ENCODE data around the gene SERPIND1.

The SERPIND1 gene

DNA sequence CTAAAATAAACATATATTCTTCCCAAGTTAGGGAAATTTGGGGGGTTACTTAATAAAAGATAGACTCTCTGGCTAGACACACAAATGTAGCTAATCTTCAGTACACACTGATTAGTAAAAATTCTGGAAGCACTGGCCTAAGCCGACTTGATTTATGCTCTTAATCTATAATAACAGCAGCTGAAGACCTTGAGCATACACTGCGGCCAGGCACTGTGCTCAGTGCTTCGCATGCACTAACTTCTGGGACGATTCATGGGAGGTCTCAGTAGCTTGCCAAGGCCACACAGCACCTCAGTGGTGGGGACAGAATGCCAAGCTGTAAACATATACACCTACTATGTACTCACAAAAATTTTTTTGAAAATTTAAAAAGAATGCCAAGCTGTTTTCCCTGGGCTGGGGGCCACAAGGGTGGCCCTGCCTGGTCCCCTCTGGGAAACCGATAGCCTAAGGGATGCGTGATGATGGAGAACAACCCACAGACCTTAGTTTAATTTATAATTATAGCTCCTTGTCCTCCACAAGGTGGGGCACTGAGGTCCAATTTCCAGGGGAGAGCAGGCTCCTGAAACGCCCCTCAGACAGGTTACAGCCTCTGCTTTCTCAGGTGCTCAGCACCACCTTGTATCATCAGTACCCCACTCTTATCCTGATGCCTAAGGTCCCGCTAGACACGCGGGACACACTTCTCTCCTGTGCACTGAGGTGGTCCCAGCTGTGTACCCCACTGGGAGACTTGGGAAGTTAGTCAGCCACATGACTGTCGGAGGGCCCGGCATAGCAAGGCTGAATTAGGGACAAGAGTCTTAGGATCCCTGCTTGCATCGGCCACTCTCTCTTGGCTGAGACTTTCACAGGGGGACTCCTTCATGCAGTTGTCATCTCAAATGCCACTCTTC is 20.1 kb downstream of the SERPIND1 start:
- no peak for DNase-seq

DNA sequence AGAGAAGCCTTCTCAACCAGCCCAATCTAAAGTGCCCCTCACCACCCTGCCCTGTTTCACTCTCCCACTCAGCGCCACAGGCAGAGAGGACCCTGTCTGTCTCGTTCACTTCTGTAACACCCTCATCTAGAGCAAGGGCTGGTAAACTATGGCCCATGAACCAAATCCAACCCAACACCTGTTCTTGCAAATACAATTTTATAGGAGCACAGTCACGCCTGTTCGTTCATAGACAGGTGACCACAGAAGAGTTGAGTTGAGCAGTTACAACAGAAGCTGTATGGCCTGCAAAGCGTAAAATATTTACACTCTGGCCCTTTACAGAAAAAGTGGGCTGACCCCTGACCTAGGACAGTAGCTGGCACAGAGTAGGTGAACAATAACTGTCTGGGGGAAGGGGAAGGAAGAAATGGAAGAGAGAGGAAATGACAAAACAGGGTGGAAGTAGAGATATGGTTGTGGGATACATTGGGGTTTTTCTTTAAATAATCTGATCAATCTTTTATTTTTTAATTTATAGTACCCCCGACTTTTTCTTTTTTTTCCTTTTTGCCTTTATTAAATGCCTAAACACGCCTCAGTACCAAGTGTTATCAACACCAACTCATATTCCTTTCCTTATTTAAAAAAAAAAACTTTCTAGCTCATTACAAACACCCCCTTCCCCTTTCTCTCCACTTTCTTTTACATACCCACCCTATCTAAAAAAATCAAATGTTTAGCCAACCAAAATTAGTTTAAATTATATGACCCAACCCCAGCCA is 20.9 kb downstream of the SERPIND1 start:
- DNase-seq, result no peak

DNA sequence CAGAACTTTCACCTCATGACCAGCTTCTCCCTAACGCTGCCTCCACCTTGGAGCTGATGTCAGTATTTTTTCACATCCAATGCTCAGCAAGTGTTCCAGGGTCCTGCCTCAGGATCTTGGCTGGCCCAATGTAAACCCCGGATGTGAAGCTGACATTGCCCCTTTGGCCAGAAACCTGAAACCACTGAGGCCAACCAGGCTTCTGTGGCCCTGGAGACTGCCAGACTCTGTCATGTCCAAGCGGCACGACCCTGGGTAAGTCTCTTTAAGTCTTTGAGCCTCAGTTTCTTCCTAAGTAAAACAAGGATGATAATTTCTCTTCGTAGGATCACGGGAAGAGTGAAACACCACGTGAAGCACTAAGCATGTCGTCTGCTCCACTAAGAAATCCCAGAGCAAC is 22.8 kb downstream of the SERPIND1 start:
- no peak for DNase-seq

DNA sequence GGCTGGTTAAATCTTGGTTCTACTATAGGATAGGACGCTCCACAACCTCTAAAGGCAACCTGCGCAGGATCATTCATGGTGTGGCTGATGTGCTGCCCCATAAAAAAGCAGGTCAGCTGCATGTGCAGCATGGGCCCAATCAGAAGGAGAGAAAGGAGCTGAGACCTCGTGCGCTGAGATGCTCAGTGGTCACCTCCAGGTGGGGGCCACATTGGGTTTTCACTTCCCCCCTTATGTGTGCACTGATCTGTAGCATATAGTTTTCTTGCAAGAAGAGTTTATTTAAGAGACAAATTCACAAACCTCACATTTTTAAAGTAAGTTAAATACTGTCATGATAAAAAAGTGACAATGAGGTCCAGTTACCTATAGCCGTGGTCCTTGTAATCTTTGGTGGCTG is 24.3 kb downstream of the SERPIND1 start:
- DNase-seq, result no peak

DNA sequence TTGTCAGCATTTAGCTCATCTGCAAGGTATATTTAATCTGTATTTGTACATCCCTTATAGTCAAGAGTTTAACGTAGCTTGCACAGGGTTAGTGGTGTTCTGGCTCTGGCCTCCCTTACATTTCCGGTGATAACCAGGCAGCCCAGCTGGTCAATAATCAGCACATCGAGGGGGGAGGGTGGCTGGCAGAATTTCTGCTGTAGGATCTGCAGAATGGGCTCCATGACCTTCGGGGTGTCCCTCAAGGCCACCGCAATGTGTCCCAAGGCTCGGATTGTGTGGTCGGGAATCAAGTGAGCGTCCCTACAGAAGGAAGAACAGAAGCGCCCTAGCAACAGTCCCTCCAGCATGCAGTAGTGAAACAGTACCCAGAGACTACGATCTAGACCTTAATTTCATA is 25.1 kb downstream of the SERPIND1 start:
- no peak for DNase-seq

DNA sequence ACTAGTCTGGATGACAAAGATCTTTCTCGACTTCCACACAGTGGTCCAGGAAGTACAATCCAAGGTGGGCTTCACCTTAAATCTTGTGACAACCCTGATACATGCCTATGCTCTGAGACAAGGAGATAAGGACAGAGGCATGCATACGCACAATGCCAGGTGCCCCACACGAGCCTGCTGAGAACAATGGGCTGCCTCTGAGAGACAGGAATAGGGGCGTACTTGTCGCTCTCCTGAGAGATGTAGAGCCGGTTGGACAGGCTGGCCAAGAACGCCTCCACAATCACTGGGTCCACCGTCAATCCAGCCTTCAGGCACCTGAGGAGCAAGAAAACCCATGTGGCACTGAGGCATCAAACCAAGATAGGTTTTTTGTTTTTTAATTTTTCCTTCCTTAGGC is 25.5 kb downstream of the SERPIND1 start:
- DNase-seq, result no peak

DNA sequence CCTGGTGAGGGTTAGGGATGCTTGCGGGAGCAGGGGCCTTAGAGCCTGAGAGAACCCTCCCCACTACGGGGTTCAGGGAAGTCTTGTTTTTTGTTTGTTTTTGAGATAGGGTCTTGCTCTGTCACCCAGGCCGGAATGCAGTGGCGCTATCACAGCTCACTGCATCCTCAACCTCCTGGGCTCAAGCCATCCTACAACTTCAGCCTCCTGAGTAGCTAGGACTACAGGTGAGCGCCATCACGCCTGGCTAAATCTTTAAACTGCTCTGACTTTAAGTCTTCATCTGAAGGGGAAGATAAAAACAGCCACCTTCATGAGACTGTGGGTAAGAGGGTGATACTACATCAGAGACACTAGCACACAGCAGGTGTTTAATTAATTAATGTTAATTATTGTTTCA is 28.5 kb downstream of the SERPIND1 start:
- no peak for DNase-seq

DNA sequence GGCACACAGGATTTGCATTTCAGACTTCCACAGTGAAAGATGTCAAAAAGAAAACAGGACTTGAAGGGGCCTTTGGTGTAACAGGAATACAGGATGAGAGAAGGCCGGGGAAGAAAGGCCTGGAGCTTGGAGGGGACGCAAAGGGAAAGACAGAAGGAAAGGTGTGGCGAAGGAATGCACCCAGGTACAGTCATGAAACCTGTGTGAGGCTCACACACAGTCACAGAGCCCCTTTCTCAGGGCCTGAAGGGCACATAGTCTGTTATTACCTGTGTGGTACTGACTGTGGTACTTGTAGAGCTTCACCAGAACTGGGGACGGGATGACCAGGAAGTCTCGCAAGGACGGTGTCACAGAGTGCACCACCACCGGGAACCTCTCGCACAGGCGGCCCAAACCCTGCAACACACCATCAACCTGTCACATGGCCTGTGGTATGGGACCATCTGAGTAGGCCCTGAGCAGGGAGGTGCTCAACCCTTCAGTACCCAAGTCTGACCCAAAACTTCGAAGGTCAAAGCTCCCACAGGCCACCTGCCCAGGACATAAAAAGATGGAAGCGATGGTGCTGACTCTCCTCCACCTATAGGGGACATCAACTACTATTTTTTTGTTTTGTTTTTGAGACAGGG is 29.1 kb downstream of the SERPIND1 start:
- no peak for DNase-seq

DNA sequence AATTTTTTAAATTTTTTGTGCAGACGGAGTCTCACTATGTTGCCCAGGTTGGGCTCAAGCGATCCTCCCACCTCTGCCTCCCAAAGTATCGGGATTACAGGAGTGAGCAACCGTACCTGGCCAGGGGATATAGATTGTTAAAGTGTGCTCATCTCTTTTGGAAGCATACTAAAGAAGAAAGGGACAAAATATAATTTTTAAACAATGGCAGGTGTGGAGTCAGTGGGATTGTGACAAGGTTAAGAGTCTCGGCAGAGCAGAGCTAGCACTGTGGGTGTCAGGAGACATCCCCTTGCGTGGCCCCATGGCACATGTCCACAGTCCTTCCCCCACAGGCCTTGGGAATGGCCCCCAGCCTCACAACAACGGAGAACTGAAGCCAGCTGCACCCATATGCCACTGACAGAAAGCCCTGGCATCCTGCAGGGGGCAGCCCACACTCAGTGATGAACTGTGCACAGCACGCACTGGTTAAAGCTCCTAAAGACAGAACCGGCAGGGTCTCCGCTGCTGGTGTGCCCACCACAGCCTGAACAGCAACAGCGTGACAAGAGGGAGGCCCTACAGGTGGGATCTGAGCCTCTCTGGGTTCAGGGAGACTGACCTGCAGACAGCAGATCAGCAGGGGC is 29.9 kb downstream of the SERPIND1 start:
- peak; percentile 48 for DNase-seq

DNA sequence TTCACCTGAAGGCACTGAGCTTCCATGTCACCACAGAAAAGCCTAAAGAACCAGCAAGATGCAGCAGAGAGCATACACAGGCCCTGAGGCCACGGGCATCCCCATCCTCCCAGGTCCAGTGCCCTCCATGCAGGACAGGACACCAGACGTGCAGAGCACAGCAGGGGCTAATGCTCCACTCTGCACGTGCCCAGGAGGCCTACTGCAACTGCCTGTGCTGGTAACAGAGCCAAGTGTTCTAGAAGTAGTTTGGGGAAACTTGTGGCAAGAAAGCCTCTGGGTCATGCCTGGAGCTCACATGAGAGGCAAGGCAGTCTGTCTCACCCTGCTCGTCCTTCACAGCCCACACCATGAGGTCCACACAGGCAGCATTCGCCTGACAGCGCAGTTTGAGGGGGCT is 30.7 kb downstream of the SERPIND1 start:
- no peak for DNase-seq

DNA sequence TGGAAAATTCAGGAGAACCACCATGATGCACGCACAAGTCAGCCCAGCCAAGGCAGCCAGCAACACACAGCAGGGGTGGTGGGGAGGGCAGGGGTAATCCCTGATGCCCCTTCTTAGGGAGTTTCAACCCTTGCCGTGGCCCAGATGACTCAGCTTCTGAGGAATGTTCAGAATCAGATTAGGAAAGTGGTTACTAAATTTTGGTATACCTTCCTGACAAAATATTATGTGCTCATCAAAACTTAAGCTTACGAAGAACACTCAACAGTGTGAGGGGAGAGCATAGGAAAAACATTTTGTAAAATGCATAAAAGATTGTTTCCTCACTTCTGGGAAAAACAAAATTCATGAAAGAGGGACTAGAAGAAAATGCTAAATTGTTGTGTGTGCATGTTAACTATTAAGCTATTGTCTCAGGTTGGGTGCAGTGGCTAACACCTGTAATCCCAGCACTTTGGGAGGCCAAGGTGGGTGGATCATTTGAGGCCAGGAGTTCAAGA is 32.1 kb downstream of the SERPIND1 start:
- DNase-seq, result no peak

DNA sequence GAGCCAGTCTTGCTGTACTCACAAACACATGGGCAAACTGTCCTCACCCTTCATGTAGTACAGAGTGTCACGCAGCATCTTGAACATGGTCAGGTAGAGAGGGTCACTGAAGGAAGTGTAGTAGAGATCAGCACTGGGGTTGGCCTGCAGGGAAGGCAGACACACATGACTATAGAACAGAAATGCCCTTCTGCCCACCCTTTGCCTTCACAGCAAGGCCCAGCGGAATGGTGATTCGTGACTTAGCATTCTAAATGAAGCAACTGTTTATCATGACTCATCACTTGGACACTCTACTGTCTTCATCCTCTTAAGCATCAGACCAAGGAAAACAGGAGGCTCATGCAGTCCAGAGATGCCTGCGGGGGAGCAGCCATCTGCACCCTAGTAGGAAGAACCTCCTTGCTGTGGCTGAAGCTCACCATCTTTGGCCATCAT is 33.4 kb downstream of the SERPIND1 start:
- DNase-seq, result no peak

DNA sequence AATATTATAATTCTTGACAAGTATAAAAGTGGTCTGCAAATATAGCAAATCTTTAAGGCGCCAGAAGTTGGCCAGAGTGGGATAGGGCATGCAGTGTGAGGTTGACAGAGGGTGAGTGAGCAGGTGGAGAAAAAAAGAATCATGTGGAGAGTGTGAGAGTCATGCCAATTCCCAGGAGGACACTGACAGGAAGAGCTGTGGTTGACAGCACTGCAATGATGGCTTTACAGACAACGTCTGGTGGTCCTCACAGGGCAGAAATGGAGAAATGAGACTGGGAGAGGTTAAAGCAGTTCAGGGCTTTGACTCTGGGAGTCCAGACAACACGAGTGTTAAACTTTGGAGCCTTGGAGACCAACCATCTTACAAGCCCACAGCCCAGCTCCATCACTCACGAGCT is 34.9 kb downstream of the SERPIND1 start:
- no peak for DNase-seq

DNA sequence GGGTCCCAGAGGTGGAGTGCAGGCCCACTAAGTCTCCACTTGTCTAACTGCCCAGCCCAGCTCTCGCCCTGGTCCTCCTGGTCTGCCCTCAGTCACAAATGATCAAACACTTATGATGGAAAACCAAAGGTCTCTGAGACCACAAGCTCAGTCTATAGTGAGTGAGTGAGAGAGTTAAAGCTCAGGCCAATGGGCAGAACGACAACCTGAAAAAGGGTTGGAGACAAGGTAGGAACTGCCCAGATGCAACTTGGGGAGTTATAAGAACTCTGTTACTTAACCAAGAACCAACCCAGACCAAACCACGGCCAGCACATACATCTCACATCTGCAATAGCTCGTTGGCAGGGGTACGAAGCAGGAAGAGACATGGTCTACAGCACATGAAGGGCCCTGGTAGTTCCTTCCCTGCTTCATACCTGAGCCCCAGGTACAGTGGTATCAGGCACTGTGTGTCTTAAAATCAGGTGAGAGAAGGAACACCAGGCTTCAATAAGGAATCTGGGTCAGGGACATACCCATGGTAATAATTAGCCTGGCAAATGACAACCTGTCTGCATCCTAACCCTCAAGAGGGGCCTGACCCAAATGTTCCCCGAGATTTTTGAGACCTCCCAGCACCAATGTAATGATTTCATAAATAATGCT is 35.7 kb downstream of the SERPIND1 start:
- no peak for DNase-seq

DNA sequence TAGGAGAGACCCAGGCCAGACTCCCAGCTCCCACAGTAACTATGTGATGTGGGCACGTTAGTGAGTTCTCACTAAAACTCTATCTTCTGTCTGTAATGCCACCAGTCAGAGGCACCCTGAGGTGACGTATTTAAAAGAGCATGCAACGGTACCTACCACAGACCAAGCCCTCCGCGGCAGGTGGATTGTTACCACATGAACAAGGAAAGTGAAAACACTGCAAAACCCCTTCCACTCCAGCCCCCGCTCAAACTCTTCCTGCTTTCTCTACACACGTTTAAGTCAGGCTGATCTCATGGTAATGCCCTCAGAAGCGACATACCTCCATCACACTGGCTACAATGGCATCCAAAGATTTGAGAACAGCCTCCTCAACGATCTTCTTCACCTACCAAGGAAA is 36.7 kb downstream of the SERPIND1 start:
- DNase-seq, result peak; percentile 13

DNA sequence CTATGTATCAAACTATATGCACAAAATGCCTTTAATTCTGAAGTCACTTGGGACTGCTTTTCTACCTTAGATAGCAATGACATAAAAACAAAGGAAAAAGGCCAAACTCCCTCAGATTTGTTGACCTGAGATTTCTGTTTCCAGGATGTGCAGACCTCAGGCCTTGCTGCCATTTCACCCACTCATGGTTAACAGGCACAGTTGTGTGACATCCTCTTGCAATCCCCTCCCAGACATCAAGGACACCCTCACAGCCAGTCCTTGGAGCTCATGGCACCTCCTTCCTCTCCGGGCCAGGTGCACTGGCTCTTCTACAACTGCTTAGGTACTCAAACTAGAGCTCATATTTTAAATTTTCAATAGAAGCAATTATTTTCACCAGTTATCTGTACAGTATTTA is 37.3 kb downstream of the SERPIND1 start:
- DNase-seq, result no peak

DNA sequence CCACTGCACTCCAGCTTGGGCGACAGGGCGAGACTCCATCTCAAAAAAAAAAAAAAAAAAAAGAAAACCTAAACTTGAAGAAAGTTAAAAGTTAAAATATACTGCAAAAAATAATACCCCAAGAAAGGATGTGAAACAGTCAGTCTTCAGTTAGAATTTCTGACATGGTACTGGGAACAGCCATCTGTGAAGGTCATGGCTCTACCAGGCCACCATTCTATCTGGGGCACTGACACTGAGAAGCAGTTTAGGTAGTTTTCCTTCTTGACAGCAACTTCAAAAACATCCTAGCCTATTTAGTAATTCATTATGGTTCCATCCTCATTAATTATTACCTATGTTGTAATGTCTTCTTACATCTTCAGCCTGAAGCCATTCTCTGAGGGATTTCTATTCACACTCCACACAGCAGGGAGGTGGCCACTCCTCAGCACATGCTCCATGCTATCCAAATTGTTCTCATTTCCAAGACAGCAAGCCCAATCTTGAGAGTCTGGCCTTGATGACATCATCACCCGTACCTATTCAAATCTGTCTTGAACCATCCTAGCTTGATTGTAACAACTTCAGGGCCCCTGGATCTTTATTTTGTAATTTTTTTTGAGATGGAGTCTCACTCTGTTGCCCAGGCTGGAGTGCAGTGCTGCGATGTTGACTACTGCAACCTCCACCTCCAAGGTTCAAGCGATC is 38.2 kb downstream of the SERPIND1 start:
- DNase-seq, result no peak

DNA sequence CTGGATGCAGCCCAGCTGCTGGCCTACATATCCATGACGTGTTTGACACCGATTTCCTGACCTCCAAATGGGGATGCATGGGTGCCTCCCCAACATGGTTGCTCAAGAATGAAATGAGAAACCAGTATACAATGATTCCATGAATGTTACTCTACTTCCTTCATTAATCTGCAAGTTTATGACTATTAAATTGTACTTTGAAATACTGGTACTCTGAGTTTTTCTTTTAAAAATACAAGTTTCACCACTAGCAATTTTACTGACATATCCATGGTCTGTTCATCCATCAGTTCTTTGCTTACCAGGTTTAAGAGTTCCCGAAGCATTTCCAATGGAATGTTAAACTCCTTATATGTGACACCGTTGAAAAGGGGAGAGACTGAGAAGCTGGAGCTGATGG is 39.1 kb downstream of the SERPIND1 start:
- DNase-seq, result no peak

DNA sequence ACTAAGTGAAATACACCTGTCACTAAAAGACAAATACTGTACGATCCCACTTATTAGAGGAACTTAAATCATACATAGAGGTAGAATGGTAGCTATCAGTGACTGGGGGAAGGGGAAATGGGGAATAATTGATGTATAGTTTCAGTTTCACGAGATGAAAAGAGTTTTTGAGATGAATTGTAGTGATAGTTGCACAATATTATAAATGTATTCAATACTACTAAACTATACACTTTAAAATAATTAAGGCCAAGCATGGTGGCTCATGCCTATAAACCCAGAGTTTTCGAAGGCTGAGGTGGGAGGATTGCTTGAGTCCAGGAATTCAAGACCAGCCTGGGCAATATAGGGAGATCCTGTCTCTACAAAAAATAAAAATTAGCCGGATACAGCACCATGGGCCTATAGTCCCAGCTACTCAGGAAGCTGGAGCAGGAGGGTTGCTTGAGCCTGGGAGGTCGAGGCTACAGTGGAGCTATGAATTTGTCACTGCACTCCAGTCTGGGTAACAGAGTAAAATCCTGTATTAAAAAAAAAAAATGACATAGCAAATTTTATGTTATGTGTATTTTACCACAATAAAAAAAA is 40.4 kb downstream of the SERPIND1 start:
- no peak for DNase-seq

DNA sequence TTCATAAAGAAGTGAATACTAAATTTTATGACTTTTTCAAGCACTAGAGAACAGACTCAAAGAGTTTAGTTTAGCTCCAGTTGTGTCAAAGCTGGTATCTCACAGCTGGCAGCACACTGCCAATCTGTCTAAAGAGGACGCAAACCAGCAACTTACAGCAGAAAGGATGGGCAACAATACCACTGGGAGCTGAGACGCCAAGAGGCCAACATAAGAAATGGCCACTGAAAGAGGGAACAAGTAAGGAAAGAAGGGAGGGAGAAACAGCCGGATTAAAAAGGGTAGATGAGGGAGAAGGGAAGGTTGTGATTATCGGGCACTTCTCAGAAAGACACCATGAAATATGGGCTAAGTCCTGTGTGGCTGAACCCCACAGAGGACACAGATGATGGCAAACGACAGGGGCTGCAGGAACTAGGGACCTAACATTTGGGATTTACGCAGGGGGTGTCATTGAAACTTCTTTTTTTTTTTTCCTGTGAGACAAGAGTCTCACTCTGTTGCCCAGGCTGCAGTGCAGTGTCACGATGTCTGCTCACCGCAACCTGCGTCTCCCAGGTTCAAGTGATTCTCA is 41.7 kb downstream of the SERPIND1 start:
- no peak for DNase-seq

DNA sequence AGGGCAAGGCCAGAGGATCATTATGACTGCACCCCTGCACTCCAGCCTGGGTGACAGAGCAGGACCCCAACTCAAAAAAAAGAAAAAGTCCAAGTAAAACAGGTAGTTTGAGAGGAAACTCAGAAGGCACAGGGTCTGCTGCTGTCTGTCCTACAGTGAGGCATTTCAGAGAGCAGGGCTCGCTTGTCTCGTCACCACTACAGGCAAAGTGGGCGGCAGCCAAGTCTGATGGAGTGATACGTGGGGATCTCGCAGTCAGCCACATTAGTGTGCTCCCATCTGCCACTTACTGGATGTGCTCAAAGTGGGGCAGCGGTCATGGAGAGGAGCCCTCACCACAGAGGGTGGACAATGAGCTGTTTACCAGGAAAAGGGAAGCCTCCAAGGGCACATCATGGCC is 42.6 kb downstream of the SERPIND1 start:
- DNase-seq, result no peak

All from stimulated activated CD4-positive, alpha-beta T cell treated with anti-CD3 and anti-CD28 coated beads, Interleukin-15, amount 100 ng/mL, for 24 hours (primary cell).